Hepatocyte (in vitro differentiated cells): Measurements from ENCODE around the gene C15orf39. TPM values are rescaled to one million over a fixed set of nuclear protein-coding genes. Genes with fewer than 3 reads are reported as not detected.

Experiments
- DNase-seq: peaks from one replicate; pipeline ENCODE4 v3.0.0-alpha.2; 2016; ENCODE audit warnings: low spot score
- H2AFZ ChIP-seq: fragments of 200-600 bp; sonication (generic); 2 replicates; pipeline ENCODE4 v1.6.0; 2016; ENCODE audit warnings: antibody characterized with exemption, mild to moderate bottlenecking
- H3K27ac ChIP-seq: fragments of 200-600 bp; sonication (generic); 2 replicates; pipeline ENCODE4 v1.5.1; 2016; ENCODE audit warnings: mild to moderate bottlenecking
- H3K27me3 ChIP-seq: fragments of 200-600 bp; sonication (generic); 2 replicates; pipeline ENCODE4 v1.6.1; 2016
- H3K36me3 ChIP-seq: fragments of 200-600 bp; sonication (generic); replicated peaks from 2 replicates; pipeline ENCODE4 v1.5.1; 2016; ENCODE audit warnings: low read depth; ENCODE audit not compliant: insufficient read depth
- H3K4me1 ChIP-seq: fragments of 200-600 bp; sonication (generic); 2 replicates; pipeline ENCODE4 v1.5.1; 2016; ENCODE audit warnings: mild to moderate bottlenecking, moderate library complexity; ENCODE audit not compliant: insufficient read depth
- H3K4me2 ChIP-seq: fragments of 200-600 bp; sonication (generic); 2 replicates; pipeline ENCODE4 v1.6.0; 2016
- H3K4me3 ChIP-seq: fragments of 200-600 bp; sonication (generic); 2 replicates; pipeline ENCODE4 v1.5.1; 2016; ENCODE audit warnings: mild to moderate bottlenecking
- H3K79me2 ChIP-seq: fragments of 200-600 bp; sonication (generic); 2 replicates; pipeline ENCODE4 v1.6.0; 2017; ENCODE audit warnings: mild to moderate bottlenecking
- H3K9me2 ChIP-seq: fragments of 200-600 bp; sonication (generic); replicated peaks from 2 replicates; pipeline ENCODE4 v1.6.0; 2017; ENCODE audit warnings: mild to moderate bottlenecking; ENCODE audit not compliant: insufficient read depth
- H3K9me3 ChIP-seq: fragments of 200-600 bp; sonication (generic); 2 replicates; pipeline ENCODE4 v1.5.1; 2016; ENCODE audit warnings: low read depth, mild to moderate bottlenecking
- H4K20me1 ChIP-seq: fragments of 200-600 bp; sonication (generic); 2 replicates; pipeline ENCODE4 v1.6.0; 2016; ENCODE audit warnings: mild to moderate bottlenecking; ENCODE audit not compliant: insufficient read depth, poor library complexity, severe bottlenecking
- CTCF ChIP-seq: fragments of 200-600 bp; sonication (generic); IDR thresholded peaks from 2 replicates; pipeline ENCODE4 v1.5.1; 2016; ENCODE audit warnings: antibody characterized with exemption, mild to moderate bottlenecking; ENCODE audit not compliant: poor library complexity
- EZH2 ChIP-seq: fragments of 200-600 bp; sonication (generic); IDR thresholded peaks from 2 replicates; pipeline ENCODE4 v1.6.1; 2016; ENCODE audit warnings: antibody characterized with exemption, mild to moderate bottlenecking, borderline replicate concordance
- EZH2phosphoT487 ChIP-seq: fragments of 200-600 bp; sonication (generic); IDR thresholded peaks from one replicate; pipeline ENCODE4 v1.6.1; 2018; ENCODE audit warnings: antibody characterized with exemption, mild to moderate bottlenecking, low read depth, moderate library complexity; ENCODE audit not compliant: unreplicated experiment, severe bottlenecking
- WGBS: methylation state at CpG from one replicate; pipeline ENCODE4 v1.1.6; 2016; ENCODE audit warnings: low lambda C conversion rate; ENCODE audit errors: missing lambda C conversion rate; 5-methylcytosine and 5-hydroxymethylcytosine counted together
- polyA plus RNA-seq: library from polyadenylated mRNA; unstranded; fragments of >200 nt; fragmentation: Nextera tagmentation; extraction: Ambion mirVana; gene quantifications from 2 replicates; pipeline ENCODE4 v1.2.1, GENCODE V29; 2016
- total RNA-seq: library from RNA; depleted of rRNA; stranded (reverse); fragments of >200 nt; gene quantifications from 2 replicates; pipeline ENCODE4 v1.2.3, GENCODE V29; 2014

Gene C15orf39
- total and polyA plus RNA-seq, 2 experiments from 2014 or later = 15.3 to 18.3 TPM

- Histone ChIP-seq H3K27me3 (no peaks in the 10 kb centered on the region), H3K9me3 (no peaks in the 10 kb centered on the region), H3K4me1 (peaks cover 24% of the 10 kb centered on the region), H3K79me2 (no peaks in the 10 kb centered on the region), H3K27ac (no peak overlapping the region), H3K4me2 (peak overlapping the region; percentile 54), H2AFZ (no peak overlapping the region), H4K20me1 (no peaks in the 10 kb centered on the region), H3K9me2 (no peaks in the 10 kb centered on the region), H3K36me3 (no peaks in the 10 kb centered on the region), H3K4me3 (no peak overlapping the region)
- TF ChIP-seq EZH2 (no peak), EZH2phosphoT487 (no peak), CTCF (no peak)
- peak; percentile 50 for DNase-seq
- 52% methylated on average over 7 of the region's 14 CpGs for WGBS
Measured at GRCh38 chr15:75195766-75196241, 5.9 kb upstream of the C15orf39 start.

- H4K20me1 ChIP-seq = no peaks in the 10 kb centered on the region
- H3K4me2 ChIP-seq = no peak overlapping the region
- H3K9me2 ChIP-seq = no peaks in the 10 kb centered on the region
- no peaks in the 10 kb centered on the region for H3K36me3 ChIP-seq
- H3K4me3 ChIP-seq = no peak overlapping the region
- H3K9me3 ChIP-seq = no peaks in the 10 kb centered on the region
- H3K4me1 ChIP-seq = peaks cover 30% of the 10 kb centered on the region
- TF ChIP-seq CTCF (no peak), EZH2 (no peak), EZH2phosphoT487 (no peak)
- no peaks in the 10 kb centered on the region for H3K27me3 ChIP-seq
- peaks cover 4% of the 10 kb centered on the region for H3K79me2 ChIP-seq
- 82% methylated on average over 4 of the region's 4 CpGs for WGBS
- H3K27ac ChIP-seq = no peak overlapping the region
- DNase-seq = no peak
- no peak overlapping the region for H2AFZ ChIP-seq
Measured at GRCh38 chr15:75197062-75197630, 4.5 kb upstream of the C15orf39 start.

GRCh38 chr15:75198560-75199356, 2.9 kb upstream of the C15orf39 start:
- Histone ChIP-seq H3K36me3 (no peaks in the 10 kb centered on the region), H4K20me1 (peaks cover 7% of the 10 kb centered on the region), H3K9me3 (no peaks in the 10 kb centered on the region), H3K4me1 (peaks cover 36% of the 10 kb centered on the region), H3K4me2 (no peak overlapping the region), H2AFZ (no peak overlapping the region), H3K4me3 (no peak overlapping the region), H3K79me2 (peaks cover 20% of the 10 kb centered on the region), H3K9me2 (no peaks in the 10 kb centered on the region), H3K27ac (no peak overlapping the region), H3K27me3 (no peaks in the 10 kb centered on the region)
- 80% methylated on average over 3 of the region's 3 CpGs for WGBS
- no peak for DNase-seq
- no peak for TF ChIP-seq EZH2phosphoT487
- no peak for TF ChIP-seq CTCF
- TF ChIP-seq EZH2 = no peak
